Peyer's patch (tissue), 4 donors: ENCODE results near the gene ANKRD30A.

Source experiments
- CTCF ChIP-seq, 6 experiments: fragments of 450-650 bp in 4 of 6; fragments of 200-600 bp in 2 of 6; sonication (generic) in 1 of 6; IDR thresholded peaks; one replicate each; pipeline ENCODE4 v1.5.1; 2017 to 2019; ENCODE audit warnings: antibody characterized with exemption in 6 of 6, mild to moderate bottlenecking in 3 of 6, moderate library complexity in 1 of 6
- POLR2A ChIP-seq, 2 donors: fragments of 450-650 bp; IDR thresholded peaks; one replicate each; pipeline ENCODE4 v1.5.1; 2017; ENCODE audit warnings: antibody characterized with exemption in 2 of 2, mild to moderate bottlenecking in 2 of 2, moderate library complexity in 2 of 2

DNA sequence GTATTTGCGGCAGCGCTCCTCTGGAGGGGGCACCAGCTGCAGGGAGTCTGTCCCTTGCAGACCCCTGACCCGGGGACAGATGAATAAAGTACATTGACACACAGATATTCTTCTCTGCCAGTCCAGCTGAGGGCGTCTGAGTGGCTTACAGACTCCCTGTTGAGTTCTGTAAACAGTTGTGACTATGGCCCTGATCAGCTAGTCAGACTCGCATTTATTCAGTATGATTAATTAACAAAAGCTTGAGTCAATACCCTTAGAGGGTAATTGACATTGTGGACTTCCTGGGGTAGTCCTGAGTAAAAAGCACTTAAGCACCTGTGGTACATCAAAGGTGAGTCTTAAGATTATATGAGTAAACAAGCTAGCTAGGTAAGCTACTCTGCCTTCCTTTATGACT lies 21.0 kb downstream of the ANKRD30A start:
- no peak for TF ChIP-seq CTCF (IDR thresholded peaks at IDR 0.05)
- TF ChIP-seq POLR2A (IDR thresholded peaks at IDR 0.05) = no peak
